Measurements from ENCODE around the gene TTC23L.

DNA sequence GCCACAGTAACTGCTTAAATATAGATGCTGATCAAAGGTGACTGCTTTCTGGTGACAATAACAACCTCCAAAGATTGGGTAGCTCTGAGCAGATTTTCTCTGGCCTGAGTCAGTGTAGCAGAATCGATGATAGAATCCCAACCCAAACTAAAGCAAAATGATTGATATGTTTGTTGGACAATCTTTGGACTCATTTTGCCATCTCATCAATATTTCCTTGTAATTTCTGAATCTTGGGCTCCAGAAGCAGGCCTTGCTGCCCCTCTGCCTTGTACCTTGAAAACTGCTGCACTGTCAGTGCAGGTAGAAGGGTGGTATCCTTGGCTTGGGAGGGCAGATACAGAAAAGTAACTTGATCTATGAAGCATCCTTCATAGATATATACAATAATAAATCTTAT, 18.9 kb downstream of the TTC23L start:
- TF ChIP-seq, protein P1, sequence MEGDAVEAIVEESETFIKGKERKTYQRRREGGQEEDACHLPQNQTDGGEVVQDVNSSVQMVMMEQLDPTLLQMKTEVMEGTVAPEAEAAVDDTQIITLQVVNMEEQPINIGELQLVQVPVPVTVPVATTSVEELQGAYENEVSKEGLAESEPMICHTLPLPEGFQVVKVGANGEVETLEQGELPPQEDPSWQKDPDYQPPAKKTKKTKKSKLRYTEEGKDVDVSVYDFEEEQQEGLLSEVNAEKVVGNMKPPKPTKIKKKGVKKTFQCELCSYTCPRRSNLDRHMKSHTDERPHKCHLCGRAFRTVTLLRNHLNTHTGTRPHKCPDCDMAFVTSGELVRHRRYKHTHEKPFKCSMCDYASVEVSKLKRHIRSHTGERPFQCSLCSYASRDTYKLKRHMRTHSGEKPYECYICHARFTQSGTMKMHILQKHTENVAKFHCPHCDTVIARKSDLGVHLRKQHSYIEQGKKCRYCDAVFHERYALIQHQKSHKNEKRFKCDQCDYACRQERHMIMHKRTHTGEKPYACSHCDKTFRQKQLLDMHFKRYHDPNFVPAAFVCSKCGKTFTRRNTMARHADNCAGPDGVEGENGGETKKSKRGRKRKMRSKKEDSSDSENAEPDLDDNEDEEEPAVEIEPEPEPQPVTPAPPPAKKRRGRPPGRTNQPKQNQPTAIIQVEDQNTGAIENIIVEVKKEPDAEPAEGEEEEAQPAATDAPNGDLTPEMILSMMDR (conservative IDR thresholded peaks at IDR 0.05 in 1 of 2, IDR thresholded peaks at IDR 0.05 in 1 of 2; ENCODE audit: low read depth in 1 of 2, low read length in 2 of 2): no peak
- TF ChIP-seq EZH2 (IDR thresholded peaks at IDR 0.05; ENCODE audit: low read length, missing control alignments): no peak
